Measurements from ENCODE around the gene RBMS3. TPM values are rescaled to one million over a fixed set of nuclear protein-coding genes. Genes with fewer than 3 reads are reported as not detected.
"Not testable (repeated sequence)": the region's sequence is repeated elsewhere in the genome, so short reads cannot be mapped to it uniquely, and the experiment has no call there.

Gene RBMS3
- total RNA-seq, 1 donor from 2014 or later, result 20.7 TPM

GRCh38 chr3:30040126-30040525 lies 759.3 kb downstream of the RBMS3 start:
- intact Hi-C loops (cut with micrococcal nuclease), result loop anchor here (5.0 kb wide), 2 partner anchors 157 to 712 kb away; no protein-coding TSS in a partner anchor
- ATAC-seq (no peak), DNase-seq (no peak)

GRCh38 chr3:30041481-30041880 lies 760.6 kb downstream of the RBMS3 start:
- not testable (repeated sequence) for DNase-seq, ATAC-seq
- intact Hi-C loops (cut with micrococcal nuclease), result loop anchor here (5.0 kb wide), 2 partner anchors 156 to 711 kb away; no protein-coding TSS in a partner anchor

- ATAC-seq (peak; percentile 73), DNase-seq (peak; percentile 29)
- intact Hi-C loops (cut with micrococcal nuclease), result loop anchor here (5.0 kb wide), 2 partner anchors 155 to 710 kb away; no protein-coding TSS in a partner anchor
Measured at GRCh38 chr3:30042274-30042859, 761.5 kb downstream of the RBMS3 start.

- no peak for DNase-seq
- intact Hi-C loops (cut with micrococcal nuclease), result loop anchor here (5.0 kb wide), 2 partner anchors 154 to 709 kb away; no protein-coding TSS in a partner anchor
- ATAC-seq, result no peak
Measured at GRCh38 chr3:30042916-30043555, 762.2 kb downstream of the RBMS3 start.

GRCh38 chr3:30044515-30044914 lies 763.6 kb downstream of the RBMS3 start:
- intact Hi-C loops (cut with micrococcal nuclease), result loop anchor here (5.0 kb wide), 2 partner anchors 153 to 708 kb away; no protein-coding TSS in a partner anchor
- DNase-seq (no peak), ATAC-seq (no peak)

GRCh38 chr3:30048431-30048830 lies 767.6 kb downstream of the RBMS3 start:
- DNase-seq (no peak), ATAC-seq (no peak)
- intact Hi-C loops (cut with micrococcal nuclease), result no loop called here

- ATAC-seq; intact Hi-C loops (cut with micrococcal nuclease): not testable (repeated sequence)
Measured at GRCh38 chr3:30050116-30050515, 769.2 kb downstream of the RBMS3 start.

GRCh38 chr3:30059240-30059639 lies 778.4 kb downstream of the RBMS3 start:
- intact Hi-C loops (cut with micrococcal nuclease), result no loop called here
- DNase-seq, result no peak
- no peak for ATAC-seq

More at GRCh38 chr3:30050116-30050515, 769.2 kb downstream of the RBMS3 start:
- DNase-seq, result not testable (repeated sequence)
